ENCODE results near the gene RIMBP2.

- TF ChIP-seq, protein P1, sequence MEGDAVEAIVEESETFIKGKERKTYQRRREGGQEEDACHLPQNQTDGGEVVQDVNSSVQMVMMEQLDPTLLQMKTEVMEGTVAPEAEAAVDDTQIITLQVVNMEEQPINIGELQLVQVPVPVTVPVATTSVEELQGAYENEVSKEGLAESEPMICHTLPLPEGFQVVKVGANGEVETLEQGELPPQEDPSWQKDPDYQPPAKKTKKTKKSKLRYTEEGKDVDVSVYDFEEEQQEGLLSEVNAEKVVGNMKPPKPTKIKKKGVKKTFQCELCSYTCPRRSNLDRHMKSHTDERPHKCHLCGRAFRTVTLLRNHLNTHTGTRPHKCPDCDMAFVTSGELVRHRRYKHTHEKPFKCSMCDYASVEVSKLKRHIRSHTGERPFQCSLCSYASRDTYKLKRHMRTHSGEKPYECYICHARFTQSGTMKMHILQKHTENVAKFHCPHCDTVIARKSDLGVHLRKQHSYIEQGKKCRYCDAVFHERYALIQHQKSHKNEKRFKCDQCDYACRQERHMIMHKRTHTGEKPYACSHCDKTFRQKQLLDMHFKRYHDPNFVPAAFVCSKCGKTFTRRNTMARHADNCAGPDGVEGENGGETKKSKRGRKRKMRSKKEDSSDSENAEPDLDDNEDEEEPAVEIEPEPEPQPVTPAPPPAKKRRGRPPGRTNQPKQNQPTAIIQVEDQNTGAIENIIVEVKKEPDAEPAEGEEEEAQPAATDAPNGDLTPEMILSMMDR (IDR thresholded peaks at IDR 0.05) = no peak
- no peak for TF ChIP-seq POLR2A (IDR thresholded peaks at IDR 0.05)
Measured at GRCh38 chr12:130742716-130743115, 26.6 kb upstream of the RIMBP2 start.

Data from uterus (tissue), 2 donors.